ENCODE results near the gene UBXN10.

UBXN10 gene

GRCh38 chr1:20185834-20186782 is at the start of gene UBXN10, which contains the start of gene PLA2G2C:
TSS of gene UBXN10 (plus strand) at chr1:20186096. CDS start at chr1:20190562, 4,466 bp downstream.
TSS of gene PLA2G2C (minus strand) at chr1:20186518. CDS start at chr1:20177363, 9,155 bp downstream.
- no peak within 1 kb of the TSS for H3K27ac Mint-ChIP-seq
- H3K36me3 Mint-ChIP-seq (ENCODE audit: low read depth): no peaks in the 10 kb centered on the region
- H3K4me3 Mint-ChIP-seq: no peak within 1 kb of the TSS
- no peaks in the 10 kb centered on the region for H3K9me3 Mint-ChIP-seq
- intact Hi-C loops (cut with micrococcal nuclease): no loop called here
- H3K27me3 Mint-ChIP-seq: peaks cover 61% of the 10 kb centered on the region
- H3K4me1 Mint-ChIP-seq (ENCODE audit: low read depth): peaks cover 28% of the 10 kb centered on the region

- H3K36me3 Mint-ChIP-seq (ENCODE audit: low read depth): no peaks in the 10 kb centered on the region
Measured at GRCh38 chr1:20136249-20136648, 49.6 kb upstream of the UBXN10 start.

GRCh38 chr1:20137055-20137454 is 48.8 kb upstream of the UBXN10 start:
- peaks cover 24% of the 10 kb centered on the region for H3K27me3 Mint-ChIP-seq
- H3K4me3 Mint-ChIP-seq: no peak overlapping the region
- no peaks in the 10 kb centered on the region for H3K36me3 Mint-ChIP-seq (ENCODE audit: low read depth)
- no peak overlapping the region for H3K27ac Mint-ChIP-seq
- intact Hi-C loops (cut with micrococcal nuclease): no loop called here
- no peaks in the 10 kb centered on the region for H3K4me1 Mint-ChIP-seq (ENCODE audit: low read depth)
- no peaks in the 10 kb centered on the region for H3K9me3 Mint-ChIP-seq

More at GRCh38 chr1:20136249-20136648, 49.6 kb upstream of the UBXN10 start:
- H3K4me3 Mint-ChIP-seq: no peak overlapping the region
- no peaks in the 10 kb centered on the region for H3K4me1 Mint-ChIP-seq (ENCODE audit: low read depth)
- H3K27ac Mint-ChIP-seq: no peak overlapping the region
- intact Hi-C loops (cut with micrococcal nuclease): no loop called here
- no peaks in the 10 kb centered on the region for H3K9me3 Mint-ChIP-seq
- H3K27me3 Mint-ChIP-seq: peaks cover 27% of the 10 kb centered on the region

- Mint-ChIP-seq H3K27ac (no peak overlapping the region), H3K9me3 (no peaks in the 10 kb centered on the region), H3K4me3 (no peak overlapping the region), H3K4me1 (ENCODE audit: low read depth) (no peaks in the 10 kb centered on the region), H3K36me3 (ENCODE audit: low read depth) (no peaks in the 10 kb centered on the region), H3K27me3 (peaks cover 23% of the 10 kb centered on the region)
- intact Hi-C loops (cut with micrococcal nuclease): no loop called here
Measured at GRCh38 chr1:20137604-20138003, 48.3 kb upstream of the UBXN10 start.

- no peak overlapping the region for H3K27ac Mint-ChIP-seq
- no peaks in the 10 kb centered on the region for H3K36me3 Mint-ChIP-seq (ENCODE audit: low read depth)
- intact Hi-C loops (cut with micrococcal nuclease): no loop called here
- H3K9me3 Mint-ChIP-seq: no peaks in the 10 kb centered on the region
- peaks cover 21% of the 10 kb centered on the region for H3K27me3 Mint-ChIP-seq
- no peaks in the 10 kb centered on the region for H3K4me1 Mint-ChIP-seq (ENCODE audit: low read depth)
- H3K4me3 Mint-ChIP-seq: no peak overlapping the region
Measured at GRCh38 chr1:20138346-20138745, 47.5 kb upstream of the UBXN10 start.

- intact Hi-C loops (cut with micrococcal nuclease): no loop called here
- Mint-ChIP-seq H3K9me3 (no peaks in the 10 kb centered on the region), H3K4me1 (ENCODE audit: low read depth) (no peaks in the 10 kb centered on the region), H3K36me3 (ENCODE audit: low read depth) (no peaks in the 10 kb centered on the region), H3K27ac (no peak within 1 kb of the TSS), H3K27me3 (peaks cover 16% of the 10 kb centered on the region), H3K4me3 (no peak within 1 kb of the TSS)
Measured at GRCh38 chr1:20138961-20139550, 46.8 kb upstream of the UBXN10 start, which contains the start of gene PLA2G2F. TSS of gene PLA2G2F (plus strand) at chr1:20139323. CDS start at chr1:20139428, 105 bp downstream.

GRCh38 chr1:20139776-20140612 is 45.9 kb upstream of the UBXN10 start:
- no peaks in the 10 kb centered on the region for H3K9me3 Mint-ChIP-seq
- intact Hi-C loops (cut with micrococcal nuclease): no loop called here
- H3K36me3 Mint-ChIP-seq (ENCODE audit: low read depth): no peaks in the 10 kb centered on the region
- no peak overlapping the region for H3K27ac Mint-ChIP-seq
- no peaks in the 10 kb centered on the region for H3K4me1 Mint-ChIP-seq (ENCODE audit: low read depth)
- H3K4me3 Mint-ChIP-seq: no peak overlapping the region
- H3K27me3 Mint-ChIP-seq: peaks cover 17% of the 10 kb centered on the region

GRCh38 chr1:20141001-20141400 is 44.9 kb upstream of the UBXN10 start:
- H3K27me3 Mint-ChIP-seq: peaks cover 12% of the 10 kb centered on the region
- no peaks in the 10 kb centered on the region for H3K36me3 Mint-ChIP-seq (ENCODE audit: low read depth)
- H3K9me3 Mint-ChIP-seq: no peaks in the 10 kb centered on the region
- intact Hi-C loops (cut with micrococcal nuclease): no loop called here
- no peak overlapping the region for H3K27ac Mint-ChIP-seq
- H3K4me1 Mint-ChIP-seq (ENCODE audit: low read depth): no peaks in the 10 kb centered on the region
- H3K4me3 Mint-ChIP-seq: no peak overlapping the region

GRCh38 chr1:20141466-20141865 is 44.4 kb upstream of the UBXN10 start:
- H3K27ac Mint-ChIP-seq: no peak overlapping the region
- H3K27me3 Mint-ChIP-seq: peaks cover 11% of the 10 kb centered on the region

GRCh38 chr1:20142001-20142710 is 43.7 kb upstream of the UBXN10 start:
- no peak overlapping the region for H3K27ac Mint-ChIP-seq
- intact Hi-C loops (cut with micrococcal nuclease): no loop called here
- no peaks in the 10 kb centered on the region for H3K36me3 Mint-ChIP-seq (ENCODE audit: low read depth)
- no peaks in the 10 kb centered on the region for H3K9me3 Mint-ChIP-seq
- H3K27me3 Mint-ChIP-seq: peaks cover 11% of the 10 kb centered on the region
- H3K4me1 Mint-ChIP-seq (ENCODE audit: low read depth): no peaks in the 10 kb centered on the region
- no peak overlapping the region for H3K4me3 Mint-ChIP-seq

More at GRCh38 chr1:20141466-20141865, 44.4 kb upstream of the UBXN10 start:
- Mint-ChIP-seq H3K9me3 (no peaks in the 10 kb centered on the region), H3K4me3 (no peak overlapping the region), H3K4me1 (ENCODE audit: low read depth) (no peaks in the 10 kb centered on the region), H3K36me3 (ENCODE audit: low read depth) (no peaks in the 10 kb centered on the region)
- intact Hi-C loops (cut with micrococcal nuclease): no loop called here

GRCh38 chr1:20143318-20143717 is 42.6 kb upstream of the UBXN10 start:
- Mint-ChIP-seq H3K27me3 (peaks cover 12% of the 10 kb centered on the region), H3K27ac (no peak overlapping the region), H3K36me3 (ENCODE audit: low read depth) (no peaks in the 10 kb centered on the region), H3K4me3 (no peak overlapping the region), H3K9me3 (no peaks in the 10 kb centered on the region), H3K4me1 (ENCODE audit: low read depth) (no peaks in the 10 kb centered on the region)
- intact Hi-C loops (cut with micrococcal nuclease): no loop called here

GRCh38 chr1:20143734-20144565 is 41.9 kb upstream of the UBXN10 start:
- no peaks in the 10 kb centered on the region for H3K36me3 Mint-ChIP-seq (ENCODE audit: low read depth)
- intact Hi-C loops (cut with micrococcal nuclease): no loop called here
- H3K4me3 Mint-ChIP-seq: no peak overlapping the region
- no peaks in the 10 kb centered on the region for H3K9me3 Mint-ChIP-seq
- no peak overlapping the region for H3K27ac Mint-ChIP-seq
- H3K27me3 Mint-ChIP-seq: peaks cover 12% of the 10 kb centered on the region
- no peaks in the 10 kb centered on the region for H3K4me1 Mint-ChIP-seq (ENCODE audit: low read depth)

All from dendritic cell treated with granulocyte-macrophage colony-stimulating factor and Interleukin-4, amounts not matched to agents 40 ng/mL and 50 ng/mL, for 4 days (primary cell).